GM21381 (cell line): ENCODE results near the gene PDGFB.
"Not testable (repeated sequence)": the region's sequence is repeated elsewhere in the genome, so short reads cannot be mapped to it uniquely, and the experiment has no call there.

Source experiments
- ATAC-seq: cut with Tn5 transposase; IDR thresholded peaks from one replicate; pipeline ENCODE4 v1.9.1; 2021; ENCODE audit warnings: mild to moderate bottlenecking, moderate library complexity; ENCODE audit not compliant: unreplicated experiment

PDGFB gene

GRCh38 chr22:39229688-39230260, 15.0 kb downstream of the PDGFB start:
- no peak for ATAC-seq

GRCh38 chr22:39229075-39229474, 15.7 kb downstream of the PDGFB start:
- ATAC-seq, result no peak

GRCh38 chr22:39227542-39228272, 17.1 kb downstream of the PDGFB start:
- ATAC-seq, result no peak

GRCh38 chr22:39226353-39226752, 18.4 kb downstream of the PDGFB start:
- ATAC-seq, result no peak

- ATAC-seq, result no peak
Observed at GRCh38 chr22:39225591-39225990, 19.2 kb downstream of the PDGFB start.

- no peak for ATAC-seq
Observed at GRCh38 chr22:39224550-39224949, 20.2 kb downstream of the PDGFB start.

GRCh38 chr22:39223091-39223710, 21.6 kb downstream of the PDGFB start:
- ATAC-seq, result no peak

GRCh38 chr22:39221999-39222686, 22.6 kb downstream of the PDGFB start:
- no peak for ATAC-seq

GRCh38 chr22:39220890-39221850, 23.6 kb downstream of the PDGFB start:
- no peak for ATAC-seq

- ATAC-seq, result no peak
Observed at GRCh38 chr22:39220450-39220849, 24.3 kb downstream of the PDGFB start.

- no peak for ATAC-seq
Observed at GRCh38 chr22:39219071-39220039, 25.4 kb downstream of the PDGFB start.

GRCh38 chr22:39218432-39218831, 26.4 kb downstream of the PDGFB start:
- not testable (repeated sequence) for ATAC-seq

GRCh38 chr22:39216143-39216490, 28.7 kb downstream of the PDGFB start:
- no peak for ATAC-seq

GRCh38 chr22:39215426-39216142, 29.2 kb downstream of the PDGFB start:
- no peak for ATAC-seq

- no peak for ATAC-seq
Observed at GRCh38 chr22:39215070-39215396, 29.7 kb downstream of the PDGFB start.

- no peak for ATAC-seq
Observed at GRCh38 chr22:39214383-39215069, 30.3 kb downstream of the PDGFB start.

GRCh38 chr22:39214006-39214382, 30.8 kb downstream of the PDGFB start:
- no peak for ATAC-seq

- ATAC-seq, result no peak
Observed at GRCh38 chr22:39212721-39213376, 31.9 kb downstream of the PDGFB start.
